Urothelium cell line (cell line): Measurements from ENCODE around the gene CACNA2D4.

Experiments used
- DNase-seq: peaks from one replicate; pipeline ENCODE4 v3.0.0; 2011; ENCODE audit warnings: low spot score, mixed read lengths
- FAIRE-seq: peaks from 2 replicates; lab custom pipeline; 2011; peaks lifted over from hg19 to GRCh38; lab: Jason Lieb, UNC

Gene CACNA2D4

DNA sequence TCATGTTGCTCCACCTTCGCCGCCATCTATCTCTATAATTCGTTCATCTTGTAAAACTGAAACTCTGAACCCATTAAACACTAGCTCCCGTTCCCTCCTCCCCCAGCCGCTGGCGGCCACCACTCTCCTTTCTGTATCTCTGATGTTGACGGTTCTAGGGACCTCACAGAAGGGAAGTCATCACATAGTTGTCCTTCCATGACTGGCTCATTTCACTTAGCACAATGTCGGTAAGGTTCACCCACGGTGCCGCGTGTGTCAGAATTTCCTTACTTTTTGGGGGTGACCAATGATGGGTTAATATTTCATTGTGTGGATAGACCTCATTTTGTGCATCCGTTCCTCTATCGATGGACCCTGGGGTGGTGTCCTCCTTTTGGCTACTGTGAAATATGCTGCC, 2.0 kb upstream of the CACNA2D4 start:
- DNase-seq, result no peak
- FAIRE-seq, result peak; percentile 73

DNA sequence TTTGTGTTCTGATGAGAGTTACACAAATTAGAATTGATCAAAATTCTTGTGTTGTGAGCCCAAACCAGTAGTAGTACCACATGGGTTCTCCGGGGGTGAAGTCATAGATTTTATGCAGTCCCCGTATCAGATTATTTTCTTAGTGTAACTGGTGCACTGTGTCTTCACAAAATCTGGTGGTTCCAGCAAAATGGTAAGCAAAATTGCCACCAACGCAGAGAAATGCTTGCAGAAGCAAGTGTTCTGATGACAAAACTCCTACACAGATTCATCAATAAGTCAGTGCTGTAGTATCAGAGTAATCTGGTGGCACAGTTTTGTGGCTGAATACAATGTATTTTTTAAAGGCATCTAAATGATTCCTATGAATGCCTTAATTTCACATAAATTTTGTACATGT, 1.3 kb upstream of the CACNA2D4 start:
- FAIRE-seq, result no peak
- DNase-seq, result no peak

DNA sequence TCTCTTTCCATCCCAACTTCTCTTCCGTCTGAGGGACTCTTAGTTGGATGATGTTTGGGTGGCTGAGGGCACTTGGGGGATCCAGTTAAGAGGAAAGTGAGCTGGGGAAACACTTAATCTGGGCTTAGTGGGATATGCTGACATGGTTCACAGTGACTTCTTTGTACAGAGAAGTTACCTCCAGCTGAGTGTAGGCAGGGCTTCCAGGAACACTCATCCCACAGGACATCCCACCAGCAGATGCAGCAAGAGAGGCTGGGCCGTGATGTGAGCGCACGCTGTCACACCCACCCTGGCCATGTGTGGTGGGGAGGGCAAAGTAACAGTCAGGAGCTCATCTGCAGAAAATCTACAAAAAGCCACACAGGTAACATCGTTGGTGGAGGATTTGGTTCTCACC, 832 bp upstream of the CACNA2D4 start:
- no peak for DNase-seq
- FAIRE-seq, result no peak

DNA sequence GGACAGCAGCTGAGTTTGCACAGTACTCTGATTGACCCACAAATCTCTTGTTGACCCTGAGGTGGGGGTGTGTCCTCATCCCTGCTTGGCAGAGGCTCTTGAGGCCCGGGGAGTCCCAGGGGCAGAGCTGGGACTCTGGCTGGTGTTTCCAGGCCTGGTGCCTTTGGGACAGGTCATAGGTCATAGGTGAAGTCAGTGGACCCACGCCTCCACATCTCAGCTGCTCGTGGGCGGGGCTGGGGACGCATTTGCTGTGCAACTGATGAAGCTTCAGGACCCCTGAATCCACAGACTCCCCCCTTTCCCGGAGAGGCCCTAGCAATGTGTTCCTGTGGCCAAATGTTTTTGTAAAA, 408 bp upstream of the CACNA2D4 start:
- FAIRE-seq (no peak), DNase-seq (peak; percentile 4)

DNA sequence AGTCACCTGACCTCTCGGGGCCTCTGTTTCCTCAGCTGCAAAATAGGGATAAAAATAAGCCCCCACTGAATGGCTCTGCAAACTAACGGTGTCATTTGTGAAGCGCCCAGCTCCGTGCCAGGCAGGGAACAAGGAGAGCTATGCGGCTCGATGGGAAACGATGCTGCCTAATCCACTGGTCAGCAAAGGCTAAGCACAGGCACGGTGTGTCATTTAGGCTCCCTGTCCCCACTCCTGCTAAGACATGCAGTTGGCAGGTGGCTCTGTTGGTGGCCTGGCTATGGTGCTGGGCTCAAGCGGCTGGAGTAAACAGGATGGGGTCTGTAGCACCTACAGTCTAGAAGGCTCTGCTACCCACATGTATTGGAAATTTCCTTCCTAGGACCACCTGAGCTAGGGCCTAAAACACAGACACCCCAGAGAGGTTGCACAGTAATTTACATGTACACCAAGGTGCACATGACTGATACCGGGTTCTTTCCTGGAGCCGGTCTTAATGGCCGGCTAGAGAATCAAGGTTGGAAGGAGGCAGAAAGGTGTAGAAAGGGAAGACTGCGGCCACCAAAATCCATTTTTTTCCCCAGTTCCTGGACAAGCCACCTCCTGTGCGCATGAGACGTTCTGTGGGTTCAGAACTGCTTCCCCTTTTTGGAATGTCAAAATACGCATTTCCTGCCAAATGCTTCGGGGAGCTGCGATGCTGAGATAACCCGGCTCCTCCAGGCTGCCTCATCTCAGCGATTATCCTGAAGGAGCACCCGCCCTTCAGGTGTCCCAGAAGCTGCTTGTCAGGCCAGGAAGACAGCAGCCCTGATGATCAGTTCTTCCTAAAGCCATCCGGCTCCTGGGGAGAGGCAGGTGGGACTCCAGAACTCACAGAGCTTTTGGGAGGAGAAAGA, 1.0 kb downstream of the CACNA2D4 start:
- DNase-seq, result peak; percentile 5
- FAIRE-seq, result no peak

DNA sequence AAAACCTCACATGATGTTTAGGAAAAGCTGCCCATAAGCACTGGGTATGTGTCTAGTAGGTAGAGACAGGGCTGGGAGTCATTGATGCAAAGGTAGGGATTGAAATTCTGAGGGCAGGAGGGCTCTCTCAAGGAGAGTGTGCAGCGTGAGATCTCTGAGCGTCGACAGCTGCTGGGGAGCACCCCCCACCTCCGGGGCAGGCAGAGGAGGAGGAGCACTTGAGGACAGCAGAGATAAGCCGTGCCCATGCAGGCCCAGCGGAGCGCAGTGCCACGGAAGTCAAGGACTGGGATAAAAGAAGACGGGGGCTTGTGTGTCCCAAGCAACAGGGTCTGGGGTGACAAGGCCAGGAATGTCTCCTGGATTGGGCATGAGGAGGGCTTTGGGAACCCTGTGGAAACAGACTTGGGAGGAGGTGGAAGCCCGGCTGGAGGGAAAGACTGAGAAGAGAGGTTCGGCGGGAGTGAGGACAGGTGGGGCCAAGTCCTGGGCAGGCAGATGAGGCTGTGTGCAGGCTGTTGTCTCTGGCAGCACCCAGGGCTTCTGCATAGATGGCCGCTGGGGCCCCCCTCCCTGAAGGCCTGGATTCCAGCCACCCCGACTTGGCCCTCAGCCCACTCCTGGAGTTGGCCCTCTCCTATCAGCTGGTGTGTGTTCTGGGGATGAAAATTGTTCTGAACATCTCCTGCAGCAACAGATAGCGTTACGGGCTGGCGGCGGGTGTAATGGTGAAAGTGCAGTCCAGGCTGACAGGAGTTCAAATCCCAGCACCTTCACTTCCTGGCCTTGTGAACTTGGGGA, 1.9 kb downstream of the CACNA2D4 start:
- FAIRE-seq, result peak; percentile 56
- DNase-seq, result peak; percentile 10

DNA sequence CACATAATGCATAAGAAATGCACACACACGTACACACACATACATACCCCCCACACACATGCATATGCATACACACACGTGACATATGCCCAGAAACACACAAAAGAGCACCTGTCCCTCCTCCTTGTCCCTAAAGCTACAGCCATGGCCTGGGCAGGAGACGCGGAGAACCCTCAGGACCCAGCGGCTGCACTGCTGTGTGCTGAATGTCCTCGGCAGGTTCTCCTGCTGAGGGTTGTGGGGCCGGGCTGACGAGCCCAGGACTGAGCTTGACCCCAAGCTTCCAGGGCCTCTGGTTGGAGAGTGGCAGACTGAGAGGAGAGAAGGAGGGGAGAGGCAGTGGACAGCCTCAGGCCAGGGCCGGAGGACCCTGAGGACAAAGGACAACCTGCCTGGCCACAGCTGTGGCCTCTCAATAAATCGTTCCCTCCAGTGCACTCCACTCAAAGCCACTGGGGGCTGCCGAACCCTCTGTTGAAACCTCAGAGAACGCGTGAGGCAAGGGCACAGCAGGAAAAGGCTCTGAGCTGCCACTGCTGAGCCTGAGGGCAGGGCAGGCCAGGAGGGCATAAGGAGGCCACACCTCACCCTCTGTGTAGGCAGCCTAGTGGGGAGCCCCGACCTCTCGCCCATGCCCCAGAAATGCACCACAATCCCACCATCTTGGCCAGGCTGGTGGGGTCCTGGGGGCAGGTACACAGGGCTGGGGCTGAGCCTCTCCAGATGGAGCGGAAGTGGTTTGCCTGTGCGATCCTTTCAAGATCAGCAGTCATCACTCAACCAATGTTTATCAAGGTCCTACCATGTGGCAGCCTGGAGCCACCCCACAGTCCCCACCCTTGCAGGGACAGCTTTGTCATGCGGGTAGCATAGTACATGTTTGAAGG, 3.1 kb downstream of the CACNA2D4 start:
- DNase-seq, result peak; percentile 8
- FAIRE-seq, result peak; percentile 91

DNA sequence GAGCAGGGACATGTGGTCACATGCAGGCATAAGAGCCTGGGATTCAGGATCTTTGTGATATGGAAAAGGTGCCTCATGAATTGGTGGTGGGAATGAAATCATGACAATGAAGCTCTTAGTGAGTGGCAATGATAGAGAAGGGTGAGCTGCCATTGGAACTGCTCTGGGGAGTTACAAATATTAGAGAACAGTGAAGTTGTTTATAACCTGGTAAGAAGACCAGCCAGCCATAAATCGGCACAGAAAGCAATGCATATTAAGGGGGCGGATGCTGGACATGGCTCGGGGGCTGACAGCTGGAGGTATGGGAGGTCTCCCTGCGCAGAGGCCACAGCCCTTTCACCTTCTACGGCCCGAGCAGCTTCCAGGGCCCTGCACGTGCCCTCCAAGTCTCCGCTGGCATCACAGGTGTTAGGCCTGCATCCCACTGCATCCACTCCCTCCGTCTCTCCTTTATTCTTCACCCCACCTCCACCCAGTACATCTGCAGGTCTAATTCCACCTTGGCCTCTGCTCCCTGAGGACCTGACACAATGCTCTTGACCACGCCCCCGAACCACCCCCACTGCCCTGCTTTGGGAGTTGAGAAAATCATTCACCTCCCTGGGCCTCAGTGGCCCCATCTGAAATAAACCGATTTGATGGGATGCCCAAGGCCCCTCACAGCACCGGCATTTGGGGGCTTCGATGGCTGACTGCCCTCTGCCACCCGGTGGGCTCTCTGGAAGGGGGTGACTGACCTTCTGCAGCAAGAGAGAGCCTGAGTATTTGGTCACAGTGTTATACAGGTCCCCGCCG, 4.1 kb downstream of the CACNA2D4 start:
- FAIRE-seq (no peak), DNase-seq (peak; percentile 2)

DNA sequence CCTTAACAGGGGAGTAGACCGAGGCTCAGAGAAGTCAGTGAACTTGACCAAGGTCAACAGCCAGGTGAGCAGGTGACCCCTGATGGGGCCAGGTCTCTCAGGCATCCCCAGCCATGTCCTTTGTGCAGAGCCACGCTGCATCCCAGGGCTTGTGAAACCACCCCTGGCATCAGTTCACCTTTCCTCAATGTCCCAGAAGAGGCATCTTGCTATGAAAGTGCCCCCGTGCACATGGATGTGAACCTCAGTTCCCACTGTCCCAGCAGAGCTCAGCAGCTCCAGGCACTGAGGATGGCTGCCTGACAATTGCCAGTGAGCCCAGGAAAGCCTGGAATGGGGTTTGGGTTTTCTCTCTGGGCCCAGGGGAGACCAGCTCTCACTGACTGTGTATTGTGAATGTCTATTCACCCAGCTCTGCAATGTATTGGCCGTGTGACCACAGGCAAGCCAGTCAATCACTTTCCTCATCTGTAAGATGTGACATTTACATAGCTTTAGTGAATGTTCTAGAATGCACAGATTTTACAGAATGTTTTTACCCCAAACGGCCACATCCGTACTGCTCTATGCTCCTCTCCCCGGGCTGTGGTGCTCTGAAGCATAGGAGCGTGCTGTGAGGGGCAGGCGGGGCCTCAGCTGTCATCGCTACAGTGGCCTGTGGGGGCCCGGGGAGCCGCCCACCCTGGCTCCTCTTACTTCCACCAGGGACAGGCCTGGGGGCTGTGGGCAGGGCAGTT, 4.9 kb downstream of the CACNA2D4 start:
- FAIRE-seq, result peak; percentile 35
- DNase-seq, result peak; percentile 4

DNA sequence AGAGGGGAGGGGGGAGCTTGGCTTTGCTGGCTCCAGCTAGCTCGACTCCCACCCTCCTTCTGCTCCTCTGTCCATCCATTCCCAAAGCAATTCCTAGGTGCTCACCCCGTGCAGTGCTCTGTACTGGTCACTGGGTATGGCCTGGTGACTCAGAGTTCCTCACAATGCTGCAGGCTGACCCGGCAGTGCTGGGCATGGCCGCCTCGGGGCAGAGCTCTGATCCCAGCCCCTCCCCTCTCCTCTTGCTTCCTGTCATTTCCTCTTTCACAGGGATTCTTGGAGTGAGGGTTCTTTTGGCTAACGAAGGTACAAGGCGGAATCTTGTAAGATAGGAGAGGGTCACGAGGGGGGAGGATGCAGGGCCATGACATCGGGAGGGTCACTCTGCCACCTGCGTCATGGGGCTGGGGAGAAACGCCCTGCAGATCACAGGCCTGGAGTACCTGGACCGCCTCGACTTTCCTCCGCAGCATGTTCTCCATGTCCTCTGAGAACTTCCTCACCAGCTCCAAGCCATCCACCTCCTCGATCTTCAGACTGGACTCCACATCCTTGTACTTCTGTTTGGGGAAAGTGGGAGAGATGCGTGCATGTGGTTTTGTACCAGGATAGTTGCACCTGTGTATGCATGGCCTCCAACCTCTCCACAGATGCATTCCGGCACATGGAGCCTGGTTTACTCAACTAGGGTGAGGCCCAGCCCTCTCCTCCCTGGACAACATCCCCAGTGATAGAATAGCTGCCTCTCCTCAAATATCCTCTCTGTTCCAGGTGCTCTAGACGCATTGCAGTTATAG, 5.7 kb downstream of the CACNA2D4 start:
- FAIRE-seq, result no peak

DNA sequence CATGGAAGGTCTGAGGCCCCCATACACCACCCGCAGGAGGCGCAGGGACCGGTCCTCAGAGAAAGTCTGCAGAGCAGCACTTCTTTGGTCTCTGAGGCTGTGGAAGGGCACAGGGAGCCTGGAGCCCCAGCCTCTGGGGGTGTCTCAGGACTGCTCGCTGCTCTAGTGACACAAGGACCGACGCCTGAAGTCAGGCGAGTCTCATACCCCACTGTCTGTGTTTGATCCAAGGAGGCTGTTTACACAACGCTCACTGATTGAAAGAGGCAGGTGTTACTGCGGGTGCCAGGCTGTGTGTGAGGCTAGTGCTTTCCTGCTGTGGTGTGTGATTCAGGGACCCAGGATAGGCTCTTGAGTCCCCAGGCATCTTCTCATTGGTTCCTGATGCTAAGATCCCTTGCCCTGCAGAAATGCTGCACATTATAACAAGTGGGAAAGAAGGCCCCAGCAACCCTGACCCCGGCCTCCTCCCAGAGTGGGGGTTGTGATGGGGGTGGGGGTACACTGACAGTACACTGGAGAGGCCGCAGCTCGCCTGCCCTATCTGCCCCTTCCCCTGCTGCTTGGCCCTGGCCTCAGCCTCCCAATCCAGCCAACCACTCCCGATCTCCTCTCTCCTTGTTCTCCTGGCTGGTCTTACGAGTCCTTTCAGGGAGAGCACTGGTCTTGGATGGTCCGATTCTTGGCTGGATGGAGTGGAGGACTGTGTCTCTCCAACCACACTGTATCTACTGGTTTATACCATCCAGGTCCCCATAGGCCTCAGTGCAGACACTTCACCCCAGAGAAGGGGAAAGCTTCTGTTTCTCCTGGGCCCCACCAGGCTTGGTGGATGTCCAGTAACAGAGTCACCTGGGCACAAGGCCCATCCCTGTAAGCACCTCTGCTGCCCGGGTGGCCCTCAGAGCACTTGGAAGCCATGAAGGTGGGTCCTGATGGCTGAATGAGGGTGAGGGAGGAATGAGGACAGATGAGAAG, 6.6 kb downstream of the CACNA2D4 start:
- DNase-seq (peak; percentile 4), FAIRE-seq (peak; percentile 46)

More for the DNA sequence above, 5.7 kb downstream of the CACNA2D4 start:
- peak; percentile 21 for DNase-seq

DNA sequence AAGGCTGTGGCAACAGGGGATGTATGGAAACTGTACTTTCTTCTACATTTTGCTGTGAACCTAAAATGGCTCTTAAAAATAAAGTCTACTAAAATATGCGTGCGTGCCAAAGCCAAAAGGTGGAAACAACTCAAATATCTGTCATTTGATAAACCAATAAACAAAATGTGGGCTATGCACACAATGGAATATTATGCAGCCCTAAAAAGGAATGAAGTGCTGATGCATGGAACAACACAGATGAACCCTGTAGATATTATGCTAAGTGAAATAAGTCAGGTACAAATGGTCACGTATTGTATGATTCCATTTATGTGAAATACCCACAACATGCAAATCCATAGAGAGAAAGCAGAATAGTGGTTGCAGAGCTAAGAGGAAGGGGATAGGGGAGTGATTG, 8.0 kb downstream of the CACNA2D4 start:
- no peak for FAIRE-seq
- DNase-seq, result no peak

DNA sequence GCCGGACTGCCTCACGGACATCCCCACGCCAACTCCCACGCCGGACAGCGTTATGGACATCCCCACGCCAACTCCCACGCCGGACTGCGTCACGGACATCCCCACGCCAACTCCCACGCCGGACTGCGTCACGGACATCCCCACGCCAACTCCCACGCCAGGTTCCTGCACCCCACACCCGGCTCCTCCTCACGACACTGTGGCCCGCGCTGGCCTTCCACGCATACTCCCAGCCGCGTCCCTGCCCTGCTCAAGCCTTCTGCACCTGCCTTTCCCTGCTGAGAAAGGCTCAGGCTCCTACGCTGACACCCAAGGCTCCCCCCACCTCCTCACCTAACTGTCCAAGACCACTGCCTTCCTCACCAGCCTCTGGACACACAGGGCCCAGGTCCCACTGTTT, 9.7 kb downstream of the CACNA2D4 start:
- DNase-seq (peak; percentile 5), FAIRE-seq (no peak)

DNA sequence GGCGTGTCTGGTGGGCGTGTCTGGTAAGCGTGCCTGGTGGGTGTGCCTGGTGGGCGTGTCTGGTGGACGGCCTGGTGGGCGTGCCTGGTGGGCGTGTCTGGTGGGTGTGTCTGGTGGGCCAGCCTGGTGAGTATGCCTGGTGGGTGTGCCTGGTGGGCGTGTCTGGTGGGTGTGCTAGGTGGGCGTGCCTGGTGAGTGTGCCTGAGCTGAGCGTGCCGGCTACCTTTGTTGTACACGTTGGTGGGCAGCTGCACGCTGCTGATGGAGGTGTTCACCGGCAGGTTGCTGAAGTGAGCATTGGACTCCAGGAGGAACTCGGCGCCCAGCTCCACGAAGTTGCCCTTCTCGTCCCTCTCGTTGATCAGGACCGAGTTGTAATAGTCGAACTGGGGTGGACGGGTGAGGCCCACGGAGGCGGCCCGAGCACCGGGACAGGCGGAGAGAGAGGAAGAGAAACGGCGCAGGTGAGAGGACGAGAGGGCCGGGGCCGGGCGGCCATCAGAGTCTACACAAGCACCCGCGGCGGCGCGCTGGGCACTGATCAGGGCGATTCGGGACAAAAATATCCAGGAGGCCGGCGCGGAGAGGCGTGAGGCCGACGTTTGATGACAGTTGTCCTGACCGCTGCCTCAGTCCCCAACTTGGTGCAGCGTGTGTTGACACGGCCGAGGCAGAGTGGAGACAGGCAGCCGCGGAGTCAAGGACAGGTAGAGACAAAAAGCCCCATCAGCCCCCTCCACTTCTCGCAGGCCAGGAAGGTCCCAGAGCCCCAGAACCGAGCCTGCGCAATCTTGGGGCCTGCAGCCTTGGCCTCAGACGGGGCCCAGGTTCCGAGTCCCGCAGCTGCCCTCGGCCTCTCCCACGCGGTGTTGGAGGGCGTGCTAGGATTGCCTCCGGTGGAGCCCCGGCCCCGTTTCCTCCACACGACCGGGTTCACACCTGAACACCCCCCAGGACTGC, 10.5 kb downstream of the CACNA2D4 start:
- peak; percentile 79 for FAIRE-seq
- peak; percentile 18 for DNase-seq

DNA sequence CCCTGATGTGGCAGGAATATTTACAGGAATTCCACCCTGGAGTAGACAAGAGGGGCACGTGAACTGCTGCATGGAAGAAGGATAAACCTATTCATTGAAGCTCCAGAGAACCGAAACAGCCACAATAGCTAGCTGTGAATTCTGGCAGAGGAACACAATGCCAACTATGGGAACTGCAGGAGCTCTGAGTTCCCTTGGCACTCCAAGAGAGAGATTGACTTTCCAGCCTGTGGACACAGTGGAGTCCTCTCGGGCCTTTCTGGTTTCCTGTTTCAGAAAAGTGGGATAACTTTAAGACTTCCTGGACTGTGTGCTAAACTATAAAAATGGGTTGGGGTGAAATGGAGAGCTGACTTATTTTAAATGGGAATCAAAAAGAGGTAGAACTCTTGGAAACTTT, 11.9 kb downstream of the CACNA2D4 start:
- FAIRE-seq, result no peak

DNA sequence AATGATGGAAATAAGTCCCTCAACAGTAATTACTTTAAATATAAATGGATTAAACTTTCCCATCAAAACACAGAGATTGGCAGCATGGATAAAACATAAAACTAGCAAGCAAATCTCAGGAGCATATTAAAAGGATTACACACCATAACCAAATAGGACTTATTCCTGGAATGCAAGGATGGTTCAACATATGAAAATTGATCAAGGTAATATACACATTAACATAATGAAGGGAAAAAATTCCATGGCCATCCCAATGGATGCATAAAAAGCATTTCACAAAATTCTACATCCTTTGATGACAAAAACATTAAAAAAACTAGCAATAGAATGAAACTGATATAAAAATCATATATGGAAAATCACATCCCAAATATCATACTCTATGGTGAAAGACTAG, 13.6 kb downstream of the CACNA2D4 start:
- FAIRE-seq, result no peak
- DNase-seq, result no peak

More for the DNA sequence above, 11.9 kb downstream of the CACNA2D4 start:
- peak; percentile 2 for DNase-seq
